ENCODE results near the gene ADGRF1. TPM values are rescaled to one million over a fixed set of nuclear protein-coding genes. Genes with fewer than 3 reads are reported as not detected.

ADGRF1 gene
- total RNA-seq, 4 donors from 2014 or later = not detected

DNA sequence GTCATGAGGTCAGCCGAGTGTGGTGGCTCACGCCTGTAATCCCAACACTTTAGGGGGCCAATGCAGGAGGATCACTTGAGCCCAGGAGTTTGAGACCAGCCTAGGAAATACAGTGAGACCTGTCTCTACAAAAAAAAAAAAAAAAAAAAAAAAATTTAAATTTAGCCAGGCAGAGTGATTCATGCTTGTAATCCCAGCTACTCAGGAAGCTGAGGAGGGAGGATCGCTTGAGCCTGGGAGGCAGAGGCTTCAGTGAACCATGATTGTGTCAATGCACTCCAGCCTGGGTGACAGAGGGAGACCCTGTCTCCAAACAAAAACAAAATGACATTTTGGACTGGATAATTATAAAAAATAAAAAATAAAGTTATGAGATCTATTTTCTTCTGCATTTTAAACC is 56.2 kb downstream of the ADGRF1 start:
- in situ Hi-C loops (cut with MboI; ENCODE audit: low sequenced_read_pairs in 4 of 4) = loop anchor here in 1 of 4 donors (5.0 kb wide), 1 partner anchor 134 kb away; no protein-coding TSS in a partner anchor
- intact Hi-C loops (cut with DNase I; ENCODE audit: low total_unique reads) = loop anchor here (10.0 kb wide), 1 partner anchor 81 kb away; no protein-coding TSS in a partner anchor
- Histone ChIP-seq H3K36me3 (no peaks in the 10 kb centered on the region), H3K27me3 (no peaks in the 10 kb centered on the region), H3K27ac (no peak overlapping the region), H3K9me3 (no peaks in the 10 kb centered on the region), H3K4me3 (no peak overlapping the region), H3K4me1 (peaks cover 4 to 15% of the 10 kb centered on the region in 2 donors)
- no peak for DNase-seq
- no peak for TF ChIP-seq CTCF (IDR thresholded peaks at IDR 0.05 in 4 of 5, conservative IDR thresholded peaks at IDR 0.05 in 1 of 5)
- TF ChIP-seq POLR2A (IDR thresholded peaks at IDR 0.05) = no peak
- ATAC-seq = no peak

GRCh38 chr6:46983007-46983411 is 59.1 kb downstream of the ADGRF1 start:
- intact Hi-C loops (cut with DNase I; ENCODE audit: low total_unique reads) = loop anchor here (10.0 kb wide), 1 partner anchor 78 kb away; no protein-coding TSS in a partner anchor
- in situ Hi-C loops (cut with MboI; ENCODE audit: low sequenced_read_pairs in 4 of 4) = no loop called here
- no peaks in the 10 kb centered on the region for H3K4me1 ChIP-seq
- H3K4me3 ChIP-seq = no peak overlapping the region
- H3K9me3 ChIP-seq = no peaks in the 10 kb centered on the region
- TF ChIP-seq CTCF (IDR thresholded peaks at IDR 0.05 in 4 of 5, conservative IDR thresholded peaks at IDR 0.05 in 1 of 5) (no peak), POLR2A (IDR thresholded peaks at IDR 0.05) (no peak)
- H3K27me3 ChIP-seq = no peaks in the 10 kb centered on the region
- no peak overlapping the region for H3K27ac ChIP-seq
- DNase-seq (no peak), ATAC-seq (no peak)
- no peaks in the 10 kb centered on the region for H3K36me3 ChIP-seq

GRCh38 chr6:46979206-46979605 is 62.9 kb downstream of the ADGRF1 start:
- TF ChIP-seq CTCF (IDR thresholded peaks at IDR 0.05 in 4 of 5, conservative IDR thresholded peaks at IDR 0.05 in 1 of 5) (no peak), POLR2A (IDR thresholded peaks at IDR 0.05) (no peak)
- Histone ChIP-seq H3K27ac (no peak overlapping the region), H3K4me1 (no peaks in the 10 kb centered on the region), H3K27me3 (no peaks in the 10 kb centered on the region), H3K9me3 (no peaks in the 10 kb centered on the region), H3K4me3 (no peak overlapping the region), H3K36me3 (no peaks in the 10 kb centered on the region)
- ATAC-seq (no peak), DNase-seq (no peak)
- intact Hi-C loops (cut with DNase I; ENCODE audit: low total_unique reads) (no loop called here), in situ Hi-C loops (cut with MboI; ENCODE audit: low sequenced_read_pairs in 4 of 4) (no loop called here)

GRCh38 chr6:46974786-46975185 is 67.3 kb downstream of the ADGRF1 start:
- ATAC-seq (no peak), DNase-seq (no peak)
- intact Hi-C loops (cut with DNase I; ENCODE audit: low total_unique reads) = no loop called here
- TF ChIP-seq CTCF (IDR thresholded peaks at IDR 0.05 in 4 of 5, conservative IDR thresholded peaks at IDR 0.05 in 1 of 5) (no peak), POLR2A (IDR thresholded peaks at IDR 0.05) (no peak)
- in situ Hi-C loops (cut with MboI; ENCODE audit: low sequenced_read_pairs in 4 of 4) = no loop called here
- Histone ChIP-seq H3K27ac (no peak overlapping the region), H3K4me1 (no peaks in the 10 kb centered on the region), H3K27me3 (no peaks in the 10 kb centered on the region), H3K9me3 (no peaks in the 10 kb centered on the region), H3K4me3 (no peak overlapping the region), H3K36me3 (no peaks in the 10 kb centered on the region)

DNA sequence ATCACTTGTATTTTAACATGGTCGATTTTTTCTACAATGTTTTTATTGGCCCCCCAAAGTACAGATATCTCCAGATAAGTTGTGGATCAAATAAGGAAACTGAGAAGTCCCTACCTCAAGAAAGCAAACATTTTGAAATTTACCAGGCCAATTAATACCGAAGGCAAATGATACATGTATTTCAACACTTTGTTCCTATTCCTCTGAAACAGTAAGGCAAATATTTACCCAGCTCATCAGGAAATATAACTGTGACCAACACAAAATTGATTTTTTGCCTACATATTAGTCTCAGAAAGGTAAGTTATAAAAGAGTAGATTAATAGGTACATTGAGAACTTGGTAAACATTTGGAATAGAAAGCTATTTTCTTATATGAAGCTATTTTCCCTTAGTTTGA is 69.1 kb downstream of the ADGRF1 start:
- in situ Hi-C loops (cut with MboI; ENCODE audit: low sequenced_read_pairs in 4 of 4) = no loop called here

More for the DNA sequence above, 69.1 kb downstream of the ADGRF1 start:
- H3K27me3 ChIP-seq = no peaks in the 10 kb centered on the region
- ATAC-seq (no peak), DNase-seq (no peak)
- H3K9me3 ChIP-seq = no peaks in the 10 kb centered on the region
- TF ChIP-seq POLR2A (IDR thresholded peaks at IDR 0.05) (no peak), CTCF (IDR thresholded peaks at IDR 0.05 in 4 of 5, conservative IDR thresholded peaks at IDR 0.05 in 1 of 5) (no peak)
- no peaks in the 10 kb centered on the region for H3K4me1 ChIP-seq
- H3K4me3 ChIP-seq = no peak overlapping the region
- no peak overlapping the region for H3K27ac ChIP-seq
- H3K36me3 ChIP-seq = no peaks in the 10 kb centered on the region
- intact Hi-C loops (cut with DNase I; ENCODE audit: low total_unique reads) = no loop called here
